SH-SY5Y (cell line): Measurements from ENCODE around the gene KLHL10.

Source experiments
- GATA2 ChIP-seq: IDR thresholded peaks from 2 replicates; pipeline ENCODE4 v1.6.1; 2011; ENCODE audit warnings: mild to moderate bottlenecking, low read depth, low read length
- GATA3 ChIP-seq: IDR thresholded peaks from 2 replicates; pipeline ENCODE4 v1.6.1; 2011; ENCODE audit warnings: low read depth, mild to moderate bottlenecking, low read length, moderate library complexity

DNA sequence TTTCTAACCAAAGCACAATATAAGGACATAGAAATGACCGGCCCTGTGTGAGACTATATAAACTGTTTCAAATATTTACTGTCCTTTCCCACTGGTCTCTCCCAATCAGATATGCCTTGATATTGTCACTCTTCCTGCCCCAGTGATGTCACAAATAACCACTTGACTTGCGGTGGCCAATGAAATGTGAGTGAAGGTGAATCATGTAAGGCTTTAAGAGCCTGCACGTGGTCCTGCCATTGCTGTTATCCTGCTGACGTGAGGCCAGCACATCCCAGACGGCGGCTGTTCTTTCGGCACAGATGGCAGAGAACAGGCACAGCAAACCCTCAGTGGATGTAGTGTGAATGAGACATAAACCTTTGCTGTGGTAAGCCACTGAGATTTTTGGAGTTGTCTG, 33.0 kb downstream of the KLHL10 start:
- TF ChIP-seq GATA2 (no peak), GATA3 (no peak)
